Spinal cord (tissue), 10 donors: ENCODE measurements around the gene THBS3. TPM values are rescaled to one million over a fixed set of nuclear protein-coding genes. Genes with fewer than 3 reads are reported as not detected.
A peak's percentile ranks its signal among the peaks of the same experiment; 100 is the strongest.
"Not testable (repeated sequence)": the region's sequence is repeated elsewhere in the genome, so short reads cannot be mapped to it uniquely, and the experiment has no call there.

Source experiments
- DNase-seq, 6 donors: peaks; one replicate each; pipeline versions ENCODE4 v3.0.0 to v3.0.0-alpha.2; 2013 to 2015; ENCODE audit warnings: low spot score in 6 of 6, low read depth in 4 of 6
- H3K27ac ChIP-seq: one replicate; pipeline ENCODE4 v1.5.1; 2013; ENCODE audit warnings: low read depth, low read length, control low read depth
- H3K27me3 ChIP-seq: one replicate; pipeline ENCODE4 v1.6.1; 2013; ENCODE audit warnings: low read length; ENCODE audit not compliant: control insufficient read depth, insufficient read depth
- H3K36me3 ChIP-seq: one replicate; pipeline ENCODE4 v1.6.1; 2013; ENCODE audit warnings: low read length; ENCODE audit not compliant: control insufficient read depth, insufficient read depth
- H3K4me1 ChIP-seq: one replicate; pipeline ENCODE4 v1.6.1; 2013; ENCODE audit warnings: low read length; ENCODE audit not compliant: control insufficient read depth, insufficient read depth
- H3K4me3 ChIP-seq: one replicate; pipeline ENCODE4 v1.5.1; 2013; ENCODE audit warnings: low read depth, low read length, control low read depth
- H3K9me3 ChIP-seq: one replicate; pipeline ENCODE4 v1.6.1; 2013; ENCODE audit warnings: low read length; ENCODE audit not compliant: control insufficient read depth, insufficient read depth
- WGBS: methylation state at CpG from one replicate; pipeline ENCODE4 v1.1.5; 2013; ENCODE audit warnings: missing lambda C conversion rate; ENCODE audit not compliant: insufficient coverage; 5-methylcytosine and 5-hydroxymethylcytosine counted together
- polyA plus RNA-seq, 2 donors: library from polyadenylated mRNA; unstranded; fragments of 120-200 nt; gene quantifications; one replicate each; pipeline ENCODE4 v1.2.1, GENCODE V29; 2013; ENCODE audit not compliant: insufficient read length in 2 of 2
- total RNA-seq, 2 donors: library from RNA; depleted of rRNA in 1 of 2; stranded (reverse); fragments of 120-200 nt in 1 of 2; fragments of >200 nt in 1 of 2; gene quantifications; one replicate each; pipeline versions ENCODE4 v1.2.3 to v1.2.4, GENCODE V29; 2013 to 2014
- donor health status: healthy.

The THBS3 gene
- total and polyA plus RNA-seq, 4 donors = 18.2 to 57.6 (median 36.8) TPM

- no peak for DNase-seq
- no CpG with 5 or more reads among the region's 2 CpGs for WGBS
- no peak overlapping the region for H3K27ac ChIP-seq
- H3K4me1 ChIP-seq = peaks cover 59% of the 10 kb centered on the region
- no peak overlapping the region for H3K4me3 ChIP-seq
- no peaks in the 10 kb centered on the region for H3K9me3 ChIP-seq
- no peaks in the 10 kb centered on the region for H3K27me3 ChIP-seq
- H3K36me3 ChIP-seq = peaks cover 18% of the 10 kb centered on the region
Observed at GRCh38 chr1:155170101-155170785, 37.5 kb downstream of the THBS3 start.

- 91% methylated on average over 3 of the region's 5 CpGs for WGBS
- no peak overlapping the region for H3K4me3 ChIP-seq
Observed at GRCh38 chr1:155169541-155169940, 38.2 kb downstream of the THBS3 start.

GRCh38 chr1:155168456-155169210 is 39.1 kb downstream of the THBS3 start:
- H3K4me3 ChIP-seq = no peak overlapping the region
- H3K9me3 ChIP-seq = no peaks in the 10 kb centered on the region
- H3K27me3 ChIP-seq = no peaks in the 10 kb centered on the region
- H3K4me1 ChIP-seq = peaks cover 43% of the 10 kb centered on the region
- 88% methylated on average over 8 of the region's 10 CpGs for WGBS
- H3K27ac ChIP-seq = no peak overlapping the region
- peaks cover 17% of the 10 kb centered on the region for H3K36me3 ChIP-seq
- no peak for DNase-seq

More at GRCh38 chr1:155169541-155169940, 38.2 kb downstream of the THBS3 start:
- Histone ChIP-seq H3K36me3 (peaks cover 17% of the 10 kb centered on the region), H3K9me3 (no peaks in the 10 kb centered on the region), H3K4me1 (peaks cover 52% of the 10 kb centered on the region), H3K27ac (no peak overlapping the region), H3K27me3 (no peaks in the 10 kb centered on the region)
- DNase-seq = no peak

- DNase-seq, H3K27me3 ChIP-seq, H3K9me3 ChIP-seq: not testable (repeated sequence)
- H3K4me3 ChIP-seq = peak overlapping the region; percentile 12
- peaks cover 38% of the 10 kb centered on the region for H3K4me1 ChIP-seq
- 39% methylated on average over 3 of the region's 4 CpGs for WGBS
- H3K27ac ChIP-seq = peak overlapping the region; percentile 61
- H3K36me3 ChIP-seq = peaks cover 17% of the 10 kb centered on the region
Observed at GRCh38 chr1:155168105-155168445, 39.6 kb downstream of the THBS3 start.

- Histone ChIP-seq H3K4me1 (peaks cover 34% of the 10 kb centered on the region), H3K27ac (peak overlapping the region; percentile 61), H3K36me3 (peaks cover 17% of the 10 kb centered on the region), H3K4me3 (peak overlapping the region; percentile 16), H3K9me3 (no peaks in the 10 kb centered on the region), H3K27me3 (no peaks in the 10 kb centered on the region)
- WGBS = 4% methylated on average over 19 of the region's 28 CpGs
- peak in 5 of 6 donors; percentile 56 to 90 (median 67) for DNase-seq
Observed at GRCh38 chr1:155167166-155168104, 40.3 kb downstream of the THBS3 start.

- WGBS = 8% methylated on average over 23 of the region's 27 CpGs
- peaks cover 17% of the 10 kb centered on the region for H3K36me3 ChIP-seq
- H3K27me3 ChIP-seq = no peaks in the 10 kb centered on the region
- H3K9me3 ChIP-seq = no peaks in the 10 kb centered on the region
- peak in 2 of 6 donors; percentile 53 to 65 for DNase-seq
- H3K27ac ChIP-seq = peak overlapping the region; percentile 50
- peaks cover 30% of the 10 kb centered on the region for H3K4me1 ChIP-seq
- H3K4me3 ChIP-seq = peak overlapping the region; percentile 16
Observed at GRCh38 chr1:155166471-155167165, 41.1 kb downstream of the THBS3 start.

GRCh38 chr1:155166051-155166470 is 41.6 kb downstream of the THBS3 start:
- Histone ChIP-seq H3K4me1 (peaks cover 25% of the 10 kb centered on the region), H3K9me3 (no peaks in the 10 kb centered on the region), H3K36me3 (peaks cover 17% of the 10 kb centered on the region), H3K27me3 (no peaks in the 10 kb centered on the region), H3K27ac (peak overlapping the region; percentile 8), H3K4me3 (no peak overlapping the region)
- 38% methylated on average over 8 of the region's 8 CpGs for WGBS
- DNase-seq = no peak

- not testable (repeated sequence) for H3K36me3 ChIP-seq, H3K4me3 ChIP-seq, H3K27me3 ChIP-seq, DNase-seq, H3K27ac ChIP-seq, H3K9me3 ChIP-seq
- 93% methylated on average over 4 of the region's 11 CpGs for WGBS
- peaks cover 24% of the 10 kb centered on the region for H3K4me1 ChIP-seq
Observed at GRCh38 chr1:155164625-155165024, 43.1 kb downstream of the THBS3 start.

- peaks cover 24% of the 10 kb centered on the region for H3K4me1 ChIP-seq
- no CpG with 5 or more reads among the region's 4 CpGs for WGBS
Observed at GRCh38 chr1:155163785-155164184, 43.9 kb downstream of the THBS3 start.

More at GRCh38 chr1:155163785-155164184, 43.9 kb downstream of the THBS3 start:
- not testable (repeated sequence) for H3K27ac ChIP-seq, DNase-seq, H3K9me3 ChIP-seq, H3K4me3 ChIP-seq, H3K36me3 ChIP-seq, H3K27me3 ChIP-seq
